Caki2 (cell line): ENCODE measurements around the gene TSPYL1. TPM values are rescaled to one million over a fixed set of nuclear protein-coding genes. Genes with fewer than 3 reads are reported as not detected.
A peak's percentile ranks its signal among the peaks of the same experiment; 100 is the strongest.
"Not testable (repeated sequence)": the region's sequence is repeated elsewhere in the genome, so short reads cannot be mapped to it uniquely, and the experiment has no call there.

ENCODE experiments used
- DNase-seq: peaks from one replicate; pipeline ENCODE4 v3.0.0-alpha.2; 2015; ENCODE audit warnings: low read depth
- in situ Hi-C: cut with HindIII; loops from 2 replicates; pipeline ENCODE4 v1.10.0; 2016; ENCODE audit warnings: low sequenced_read_pairs, low pct_unique_long_range_greater_than_20kb, mixed read lengths
- total RNA-seq: library from RNA; depleted of rRNA; stranded (reverse); fragments of >200 nt; shearing (Covaris generic); gene quantifications from 2 replicates; pipeline ENCODE4 v1.2.3, GENCODE V29; 2014; ENCODE audit warnings: low replicate concordance; rRNA removed

Gene TSPYL1
- 31.9 and 37.4 TPM in 2 replicates for total RNA-seq

DNA sequence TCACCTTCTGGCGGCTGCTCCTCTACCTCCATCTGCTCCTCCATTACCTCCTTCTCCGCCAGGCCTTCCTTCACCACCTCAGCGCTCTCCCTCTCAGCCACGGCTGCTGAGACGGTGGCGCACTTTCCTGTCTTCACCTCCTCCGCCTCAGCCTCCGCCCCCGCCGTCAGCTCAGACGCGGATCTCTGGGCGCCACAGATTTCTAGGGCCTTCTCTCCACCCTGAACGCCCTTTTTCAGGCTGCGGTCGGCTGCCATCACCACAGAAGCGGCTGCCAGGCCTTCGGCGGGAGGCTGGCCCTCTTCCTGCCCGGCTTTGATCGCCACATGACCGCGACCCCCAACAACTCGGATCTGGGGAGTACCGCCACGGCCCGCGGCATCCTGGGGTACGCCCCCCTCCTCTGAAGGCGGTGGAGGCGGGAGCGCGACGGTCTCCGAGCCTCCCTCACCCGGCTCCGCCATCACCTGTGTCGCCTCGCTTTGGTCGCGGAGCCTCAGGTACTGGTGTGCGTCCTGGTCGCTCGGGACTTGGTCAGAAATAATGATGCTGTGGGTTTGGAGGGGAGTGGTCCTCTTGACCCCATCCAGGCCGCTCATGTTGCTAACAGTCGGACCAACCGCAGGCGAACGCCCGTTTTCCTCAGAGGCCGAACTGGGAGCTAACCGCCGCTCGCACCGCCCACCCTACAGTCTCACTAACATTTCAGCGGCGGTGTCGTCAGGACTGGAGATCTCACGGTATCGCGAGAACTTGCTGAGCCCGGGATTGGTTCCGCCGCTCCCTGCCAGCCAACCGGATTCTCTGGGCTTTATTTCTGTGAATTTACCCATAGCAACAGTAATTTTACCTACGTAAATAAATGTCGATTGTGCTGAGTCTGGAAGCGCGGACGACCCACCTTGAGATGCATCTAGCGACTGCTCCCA is at the start of gene TSPYL1:
TSPYL1 (minus strand) TSS at position 699 of the 929 bp plus-strand sequence; CDS start at position 599, 100 bp downstream.
- in situ Hi-C loops, result no loop called here
- peak; percentile 91 for DNase-seq

GRCh38 chr6:116329156-116329555 is 49.4 kb upstream of the TSPYL1 start:
- no peak for DNase-seq
- in situ Hi-C loops, result no loop called here

DNA sequence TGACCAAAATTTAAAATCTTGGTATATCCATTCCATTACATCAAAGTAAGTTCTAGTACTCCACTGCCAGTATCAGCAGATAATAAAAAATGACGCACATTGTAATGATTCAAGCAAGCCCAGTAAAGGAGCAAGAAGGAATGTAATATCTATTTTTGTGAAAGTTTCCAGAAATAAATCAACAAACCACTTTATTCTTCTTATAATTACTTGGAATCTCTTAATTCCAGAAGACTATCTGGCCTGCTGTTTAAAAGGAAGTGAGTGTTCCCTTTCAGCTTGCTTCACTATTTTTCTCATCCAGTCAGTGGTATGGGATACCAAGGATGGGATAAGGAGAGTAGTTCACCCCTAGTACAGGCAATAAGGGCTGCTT is 48.8 kb upstream of the TSPYL1 start:
- no peak for DNase-seq
- in situ Hi-C loops, result no loop called here

DNA sequence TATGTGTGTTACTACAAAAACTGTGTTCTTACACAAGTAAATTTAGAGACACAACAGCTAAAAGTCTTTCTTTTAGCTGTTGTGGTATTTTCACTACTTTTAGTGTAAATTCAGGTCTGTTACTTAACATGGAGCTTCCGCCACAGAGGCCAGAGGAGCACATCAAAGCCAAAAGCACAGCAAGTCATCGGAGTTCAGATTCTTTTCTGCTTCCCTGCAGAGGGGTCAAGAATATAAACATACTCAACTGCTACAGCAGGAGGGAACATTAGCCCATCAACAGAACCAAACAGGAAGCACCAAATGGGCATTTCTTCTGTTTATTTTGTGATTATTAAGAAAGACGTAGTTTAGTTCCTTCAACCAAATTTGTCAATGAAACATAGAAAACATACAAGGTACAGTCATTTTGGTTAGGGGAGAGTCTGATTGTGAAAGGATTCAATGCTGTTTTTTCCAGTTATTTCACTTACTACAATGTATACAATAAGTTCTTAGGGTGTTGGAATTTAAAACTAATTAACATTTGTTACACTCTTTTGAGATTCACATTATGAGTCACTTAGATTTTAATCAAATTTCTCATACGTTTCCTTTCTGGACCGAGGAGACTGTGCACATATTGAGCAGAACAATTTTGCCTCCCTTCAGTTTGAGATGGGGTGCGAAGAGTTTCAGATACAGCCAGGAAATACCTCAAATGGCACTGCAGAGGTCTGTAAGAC is 48.2 kb upstream of the TSPYL1 start:
- DNase-seq, result no peak
- in situ Hi-C loops, result no loop called here

GRCh38 chr6:116326996-116327395 is 47.3 kb upstream of the TSPYL1 start:
- no peak for DNase-seq
- in situ Hi-C loops, result no loop called here

DNA sequence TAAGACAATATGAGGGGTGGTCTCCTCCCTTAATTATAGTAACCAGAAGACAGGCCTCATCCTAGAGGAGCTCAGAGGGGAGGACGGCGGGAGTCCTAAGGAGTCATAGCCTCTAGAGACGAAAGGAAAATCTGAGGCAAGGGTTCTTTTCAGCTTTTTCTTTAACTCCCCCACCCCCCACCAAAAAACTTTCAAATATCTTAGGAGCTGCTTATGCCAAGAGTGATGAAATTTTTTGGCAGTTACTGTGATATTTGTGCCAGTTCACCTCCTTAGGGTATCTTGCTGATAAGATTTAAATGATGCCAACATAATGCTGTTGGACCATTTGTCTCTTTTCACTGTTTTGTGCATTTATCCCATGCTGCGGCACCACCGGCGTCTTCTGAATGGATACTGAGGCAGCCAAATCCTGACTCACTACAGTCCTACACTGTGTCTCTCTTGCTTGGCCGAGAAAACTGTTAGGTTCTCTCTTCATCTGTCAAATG is 46.5 kb upstream of the TSPYL1 start:
- in situ Hi-C loops, result no loop called here

GRCh38 chr6:116325634-116326132 is 46.0 kb upstream of the TSPYL1 start:
- in situ Hi-C loops, DNase-seq: not testable (repeated sequence)

More for the DNA sequence above, 46.5 kb upstream of the TSPYL1 start:
- DNase-seq, result no peak

- in situ Hi-C loops, result no loop called here
- DNase-seq, result no peak
Measured at GRCh38 chr6:116323863-116324262, 44.1 kb upstream of the TSPYL1 start.

DNA sequence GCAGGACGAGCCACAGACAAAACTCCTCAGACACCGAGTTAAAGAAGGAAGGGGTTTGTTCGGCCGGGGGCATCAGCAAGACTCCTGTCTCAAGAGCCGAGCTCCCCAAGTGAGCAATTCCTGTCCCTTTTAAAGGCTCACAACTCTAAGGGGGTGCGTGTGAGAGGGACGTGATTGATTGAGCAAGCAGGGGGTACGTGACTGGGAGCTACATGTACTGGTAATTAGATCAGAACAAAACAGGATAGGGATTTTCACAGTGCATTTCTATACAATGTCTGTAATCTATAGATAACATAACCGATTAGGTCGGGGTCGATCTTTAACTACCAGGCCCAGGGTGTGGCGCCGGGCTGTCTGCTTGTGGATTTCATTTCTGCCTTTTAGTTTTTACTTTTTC is 42.2 kb upstream of the TSPYL1 start:
- DNase-seq, in situ Hi-C loops: not testable (repeated sequence)

DNA sequence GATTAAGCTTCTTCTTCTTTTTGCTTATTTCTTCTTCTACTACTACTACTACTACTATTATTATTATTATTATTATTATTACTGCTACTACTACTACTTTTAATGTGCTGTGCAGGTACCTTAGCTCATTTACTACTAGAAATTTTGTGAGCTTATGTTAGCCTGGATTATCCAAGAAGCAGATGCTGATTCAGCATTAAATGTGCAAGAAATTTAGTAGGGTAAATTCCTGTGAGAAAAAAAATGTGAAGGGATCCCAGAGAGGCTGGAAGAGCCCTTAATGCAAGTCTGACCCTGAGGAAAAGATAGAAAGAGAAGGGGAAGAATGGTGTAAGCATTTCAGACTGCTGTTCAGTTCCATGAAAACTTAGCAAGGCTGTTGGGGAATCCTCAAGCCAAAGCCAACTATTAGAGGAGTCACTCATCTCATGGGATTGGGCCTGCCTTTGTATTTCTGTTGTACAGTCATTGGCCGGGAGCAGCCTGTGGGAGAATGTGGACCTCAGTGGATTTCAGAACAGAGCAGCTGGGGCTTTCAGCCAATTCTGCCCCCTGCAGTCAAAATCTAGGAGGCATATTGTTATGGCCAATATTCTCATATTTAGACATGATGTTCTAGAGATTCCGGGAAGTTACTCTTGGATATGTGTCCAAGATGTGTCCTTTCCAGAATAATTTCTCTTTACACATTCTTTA is 37.2 kb upstream of the TSPYL1 start:
- in situ Hi-C loops, result no loop called here
- DNase-seq, result no peak

GRCh38 chr6:116314878-116315277 is 35.1 kb upstream of the TSPYL1 start:
- in situ Hi-C loops, result no loop called here
- no peak for DNase-seq

GRCh38 chr6:116314218-116314617 is 34.5 kb upstream of the TSPYL1 start:
- DNase-seq, result no peak
- in situ Hi-C loops, result no loop called here

GRCh38 chr6:116313101-116313776 is 33.5 kb upstream of the TSPYL1 start:
- DNase-seq, result no peak
- in situ Hi-C loops, result no loop called here

- no peak for DNase-seq
- in situ Hi-C loops, result no loop called here
Measured at GRCh38 chr6:116309657-116310056, 29.9 kb upstream of the TSPYL1 start.

DNA sequence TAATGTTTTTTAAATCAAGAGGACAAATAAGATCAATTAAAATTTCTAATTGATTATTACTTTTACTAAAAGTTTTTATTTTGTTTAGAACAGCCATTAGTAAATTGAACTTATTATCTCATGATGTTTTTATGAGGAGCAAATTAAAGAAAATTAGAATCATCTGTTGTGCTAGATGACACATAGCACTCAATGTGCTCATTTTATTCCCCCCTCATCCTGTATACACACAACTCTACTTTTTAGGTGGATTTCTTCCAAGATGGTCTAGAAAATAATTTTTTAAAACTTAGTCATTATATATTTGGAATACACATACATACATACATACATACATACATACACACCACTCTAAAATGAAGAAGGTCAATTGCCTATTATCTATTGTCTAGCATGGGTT is 29.3 kb upstream of the TSPYL1 start:
- DNase-seq, result no peak
- in situ Hi-C loops, result no loop called here

DNA sequence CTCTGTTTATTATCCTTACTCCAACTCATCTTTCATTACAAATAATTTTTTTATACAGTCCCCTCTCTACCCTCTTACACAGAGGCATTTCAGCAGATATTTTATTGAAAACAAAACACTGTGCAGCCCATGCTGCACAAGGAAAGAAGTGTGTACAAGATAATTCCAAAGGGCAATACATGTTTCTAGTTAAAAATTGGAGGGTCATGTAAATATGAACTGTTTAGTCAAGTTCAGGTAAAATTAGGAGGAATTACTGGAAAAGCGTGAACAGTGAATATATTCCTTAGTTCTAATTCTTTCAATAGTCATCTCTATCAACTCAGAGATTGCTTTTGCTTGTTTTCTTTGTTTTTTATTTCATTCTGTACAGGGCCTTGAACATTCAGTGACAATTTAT is 27.9 kb upstream of the TSPYL1 start:
- DNase-seq, result no peak
- in situ Hi-C loops, result no loop called here

DNA sequence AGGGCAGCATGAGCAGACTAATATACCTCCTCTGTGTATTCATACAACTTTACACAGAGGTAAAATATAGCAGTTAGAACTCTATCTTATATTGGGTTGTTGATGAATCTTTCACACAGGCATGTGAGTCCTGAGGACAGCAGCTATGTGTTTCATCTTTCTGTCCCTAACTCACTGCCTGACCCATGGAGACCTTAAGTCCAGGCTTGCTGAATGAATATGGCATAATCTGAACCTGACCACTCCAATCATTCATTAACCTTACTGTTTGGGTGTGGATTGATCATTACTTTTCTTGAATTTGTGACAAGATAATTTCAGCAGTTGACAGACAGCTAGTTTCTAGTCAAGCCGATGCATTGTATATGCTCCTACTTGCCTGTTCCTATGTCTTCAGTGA is 27.3 kb upstream of the TSPYL1 start:
- in situ Hi-C loops, result no loop called here
- DNase-seq, result no peak

- no peak for DNase-seq
- in situ Hi-C loops, result no loop called here
Measured at GRCh38 chr6:116304538-116305097, 24.9 kb upstream of the TSPYL1 start.
